T47D (cell line): ENCODE data around the gene CTNNAL1.
A peak's percentile ranks its signal among the peaks of the same experiment; 100 is the strongest.
"Not testable (repeated sequence)": the region's sequence is repeated elsewhere in the genome, so short reads cannot be mapped to it uniquely, and the experiment has no call there.

ENCODE experiments used
- DNase-seq, 2 experiments: peaks; one replicate each; pipeline versions ENCODE4 v3.0.0 to v3.0.0-alpha.2; 2011 to 2012; ENCODE audit warnings: low read depth in 1 of 2, low spot score in 1 of 2
- JUND ChIP-seq: IDR thresholded peaks from 2 replicates; pipeline ENCODE4 v1.6.1; 2012; ENCODE audit warnings: low read depth
- in situ Hi-C: cut with HindIII; loops from 2 replicates; pipeline ENCODE4 v1.10.0; 2016; ENCODE audit warnings: low sequenced_read_pairs, low pct_unique_long_range_greater_than_20kb

The CTNNAL1 gene

DNA sequence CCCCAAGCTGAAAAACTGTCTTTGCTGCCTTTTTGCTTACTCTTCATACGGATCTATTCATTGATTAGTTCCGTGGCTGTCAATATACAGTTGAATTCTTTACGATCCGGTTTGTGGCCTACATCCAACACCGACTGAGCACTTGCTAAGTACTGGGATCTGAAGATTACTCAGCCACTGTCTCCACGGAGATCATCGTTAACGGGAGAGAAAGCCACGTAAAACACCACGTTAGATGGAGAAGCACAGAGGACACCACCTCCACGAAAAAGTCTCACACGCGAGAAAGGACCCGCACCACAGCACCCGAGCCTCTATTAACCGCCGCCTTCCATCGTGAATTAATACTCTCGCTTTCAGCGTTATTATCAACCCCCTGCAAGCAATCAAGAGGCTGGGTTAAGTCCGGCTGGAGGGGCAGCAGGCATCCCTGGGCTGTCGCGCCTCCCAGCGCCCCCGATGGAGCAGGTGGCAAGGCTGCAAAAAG is 80.0 kb downstream of the CTNNAL1 start:
- no peak for TF ChIP-seq JUND
- DNase-seq, result peak; percentile 5 to 14
- in situ Hi-C loops, result no loop called here

DNA sequence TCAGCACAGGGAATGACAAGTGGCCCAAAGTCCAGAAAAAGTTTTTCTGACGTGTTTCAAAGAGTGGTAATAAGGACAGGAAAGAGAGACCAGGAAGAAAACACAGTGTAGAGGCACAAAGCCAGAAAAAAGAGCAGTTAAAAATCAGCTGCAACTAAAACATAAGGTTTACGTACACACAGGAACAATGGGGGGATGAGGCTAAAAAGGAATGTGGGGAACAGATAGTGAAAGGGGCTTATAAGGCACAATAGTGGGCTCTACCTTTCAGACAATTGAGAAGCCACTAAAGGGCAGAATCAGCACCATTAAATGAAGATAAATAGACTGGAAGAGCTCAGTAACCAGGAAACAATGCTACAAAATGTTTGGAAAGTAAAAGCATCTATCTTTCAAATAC is 84.9 kb downstream of the CTNNAL1 start:
- TF ChIP-seq JUND, result no peak
- no peak for DNase-seq
- in situ Hi-C loops, result no loop called here

DNA sequence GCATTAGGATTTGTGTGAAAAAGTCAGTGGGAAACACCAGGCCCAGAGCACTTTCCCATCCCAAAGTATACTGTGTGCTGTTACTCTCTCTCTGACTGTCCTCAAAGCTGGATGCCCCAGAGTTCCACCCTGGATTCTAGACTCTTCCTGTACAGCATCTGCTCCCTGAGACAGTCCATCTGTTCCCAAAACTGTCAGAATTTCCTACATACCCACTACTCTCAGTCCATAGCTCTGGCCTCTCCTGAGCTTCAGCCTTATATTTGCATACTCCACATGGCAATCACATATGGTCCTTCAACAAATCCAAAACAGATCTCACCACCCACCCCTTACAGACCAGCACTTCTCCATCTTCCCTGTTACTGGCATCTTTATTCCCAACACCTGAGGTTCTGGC is 88.8 kb downstream of the CTNNAL1 start:
- in situ Hi-C loops, result no loop called here
- no peak for DNase-seq
- no peak for TF ChIP-seq JUND

DNA sequence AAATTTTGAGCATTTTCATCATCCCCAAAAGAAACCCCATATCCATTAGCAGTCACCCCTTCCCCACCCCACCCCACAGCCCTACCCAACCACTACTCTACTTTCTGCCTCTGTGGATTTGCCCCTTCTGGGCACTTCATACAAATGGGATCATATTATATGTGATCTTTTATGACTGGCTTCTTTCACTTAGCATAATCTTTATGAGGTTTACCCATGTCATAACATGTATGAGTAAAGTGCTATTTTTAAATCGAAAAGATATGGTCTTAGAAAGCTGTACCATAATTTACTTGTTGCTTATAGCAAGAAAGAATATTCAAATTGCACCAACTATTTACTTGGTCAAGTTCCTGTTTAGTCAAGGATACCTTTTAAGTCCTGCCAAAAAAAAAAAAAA is 92.1 kb downstream of the CTNNAL1 start:
- in situ Hi-C loops, result no loop called here
- DNase-seq, result no peak
- TF ChIP-seq JUND, result no peak

DNA sequence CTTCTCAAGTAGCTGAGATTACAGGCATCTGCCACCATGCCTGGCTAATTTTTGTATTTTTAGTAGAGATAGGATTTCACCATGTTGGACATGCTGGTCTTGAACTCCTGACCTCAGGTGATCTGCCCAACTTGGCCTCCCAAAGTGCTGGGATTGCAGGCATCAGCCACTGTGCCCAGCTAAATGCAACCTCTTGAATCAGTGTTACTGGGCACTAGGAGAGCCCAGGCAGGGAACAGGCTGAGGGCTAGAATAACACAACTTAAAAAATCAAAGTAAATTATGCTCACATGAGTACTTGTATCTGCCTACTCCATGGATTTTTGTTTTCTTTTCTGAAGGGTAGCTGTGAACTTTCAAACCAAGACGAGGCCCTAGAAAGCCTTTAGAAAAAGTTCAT is 92.9 kb downstream of the CTNNAL1 start:
- in situ Hi-C loops, DNase-seq: not testable (repeated sequence)

DNA sequence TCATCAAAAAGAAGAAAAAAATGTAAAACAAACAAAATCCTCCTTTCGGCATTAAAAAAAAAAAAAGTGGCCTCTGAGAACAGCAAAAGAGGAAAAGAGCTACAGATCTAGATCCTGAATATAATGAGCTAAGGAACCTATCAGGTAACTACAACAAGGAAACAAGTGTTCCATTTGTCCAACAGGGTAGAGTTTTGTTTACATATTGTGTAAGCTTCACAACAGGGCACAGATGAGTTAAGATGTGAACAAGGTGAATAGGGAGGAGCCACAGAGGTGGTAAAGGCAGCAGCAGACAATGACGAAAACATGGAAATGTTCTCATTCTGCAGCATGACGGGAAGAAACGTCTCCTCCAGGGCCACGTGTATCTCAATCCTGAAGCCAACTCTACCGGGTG is 93.8 kb downstream of the CTNNAL1 start:
- TF ChIP-seq JUND, result no peak
- in situ Hi-C loops, result no loop called here
- DNase-seq, result peak in 1 of 2 experiments; percentile 4

DNA sequence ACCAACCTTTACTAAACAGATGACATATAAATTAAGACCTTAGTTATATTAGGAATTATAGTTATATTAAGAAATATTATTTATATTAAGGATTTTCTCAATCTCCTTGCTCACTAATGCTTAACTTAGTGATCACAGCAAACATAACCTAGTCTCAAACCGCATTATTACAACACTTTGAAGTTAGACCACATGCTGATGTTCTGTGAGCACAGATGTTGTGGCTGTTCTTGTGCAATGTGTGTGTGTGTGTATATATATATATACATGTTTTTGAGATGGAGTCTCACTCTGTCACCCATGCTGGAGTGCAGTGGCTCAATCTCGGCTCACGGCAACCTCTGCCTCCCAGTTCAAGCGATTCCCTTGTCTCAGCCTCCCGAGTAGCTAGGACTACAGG is 99.9 kb downstream of the CTNNAL1 start:
- DNase-seq, result no peak
- no peak for TF ChIP-seq JUND
- in situ Hi-C loops, result no loop called here

DNA sequence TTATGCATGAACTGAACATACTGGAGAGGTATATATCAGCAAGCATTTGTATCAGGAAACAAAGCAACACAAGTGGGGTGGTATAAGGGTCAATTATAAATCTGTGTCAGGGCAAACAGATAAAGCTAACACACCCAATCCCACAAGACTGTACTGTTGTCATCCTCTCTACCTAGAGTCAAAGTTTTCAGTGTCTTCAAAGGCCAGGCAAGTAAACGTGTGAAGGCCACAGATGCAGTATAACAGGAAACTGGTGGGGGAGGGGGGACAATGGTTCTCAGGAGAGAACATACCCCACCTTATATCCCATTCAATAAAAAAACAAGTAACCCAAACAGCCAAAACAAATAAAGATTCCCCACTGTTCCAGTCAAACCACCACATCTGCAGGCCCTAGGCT is 101.5 kb downstream of the CTNNAL1 start:
- DNase-seq, result no peak
- no peak for TF ChIP-seq JUND

DNA sequence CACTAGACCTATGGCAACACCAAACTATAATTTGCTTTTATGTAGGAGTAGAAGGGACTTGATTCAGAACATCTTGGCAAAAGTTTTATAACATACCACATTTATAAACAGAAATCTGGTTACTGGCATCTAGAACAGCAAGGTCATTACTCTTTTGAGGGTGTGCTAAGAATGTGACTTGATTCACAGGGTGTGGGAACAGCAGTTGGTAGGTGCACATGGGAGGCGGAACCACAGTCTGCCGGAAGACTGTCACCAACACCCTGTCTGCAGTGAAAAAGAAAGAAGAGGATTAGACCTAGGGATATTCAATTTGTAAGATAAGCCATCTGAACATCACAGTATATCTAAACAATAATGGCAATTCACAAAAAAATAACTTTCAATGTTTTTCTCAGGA is 102.4 kb downstream of the CTNNAL1 start:
- TF ChIP-seq JUND, result no peak

More for the DNA sequence above, 101.5 kb downstream of the CTNNAL1 start:
- in situ Hi-C loops, result no loop called here

DNA sequence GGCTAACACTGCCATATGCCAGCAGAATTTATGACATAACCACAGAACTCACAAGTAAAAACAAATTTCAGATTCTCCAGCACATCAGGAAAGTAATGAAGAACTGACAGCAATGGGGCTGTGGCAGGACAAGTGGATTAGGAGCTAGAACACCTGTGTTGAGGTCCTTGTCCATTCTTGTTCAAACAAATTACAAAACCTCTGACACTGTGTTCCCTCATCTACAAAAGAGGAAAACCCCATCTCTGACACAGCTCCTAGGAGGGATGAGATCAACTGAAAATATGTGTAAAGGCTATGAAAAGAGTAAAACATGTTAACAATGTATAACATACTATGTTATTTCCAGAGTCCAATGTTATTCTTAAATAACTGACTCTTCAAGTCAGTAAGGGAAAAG is 102.9 kb downstream of the CTNNAL1 start:
- no peak for TF ChIP-seq JUND
- no peak for DNase-seq
- in situ Hi-C loops, result no loop called here

More for the DNA sequence above, 102.4 kb downstream of the CTNNAL1 start:
- in situ Hi-C loops, result no loop called here
- DNase-seq, result no peak

DNA sequence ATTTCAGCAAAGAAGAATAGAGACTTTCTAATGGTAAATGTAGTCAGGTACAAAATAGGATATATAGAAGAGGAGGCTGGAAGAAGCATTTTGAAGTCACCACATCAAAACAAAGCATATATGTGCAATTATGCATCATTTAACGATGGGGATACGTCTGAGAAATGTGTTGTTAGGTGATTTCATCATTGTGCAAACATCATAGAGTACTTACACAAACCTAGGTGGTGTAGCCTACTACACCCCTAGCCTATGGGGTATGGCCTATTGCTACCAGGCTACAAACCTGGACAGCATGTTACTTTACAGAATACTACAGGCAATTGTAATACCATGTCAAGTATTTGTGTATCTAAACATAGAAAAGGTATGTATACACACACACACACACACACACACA is 107.8 kb downstream of the CTNNAL1 start:
- no peak for TF ChIP-seq JUND
- no peak for DNase-seq
- in situ Hi-C loops, result no loop called here

DNA sequence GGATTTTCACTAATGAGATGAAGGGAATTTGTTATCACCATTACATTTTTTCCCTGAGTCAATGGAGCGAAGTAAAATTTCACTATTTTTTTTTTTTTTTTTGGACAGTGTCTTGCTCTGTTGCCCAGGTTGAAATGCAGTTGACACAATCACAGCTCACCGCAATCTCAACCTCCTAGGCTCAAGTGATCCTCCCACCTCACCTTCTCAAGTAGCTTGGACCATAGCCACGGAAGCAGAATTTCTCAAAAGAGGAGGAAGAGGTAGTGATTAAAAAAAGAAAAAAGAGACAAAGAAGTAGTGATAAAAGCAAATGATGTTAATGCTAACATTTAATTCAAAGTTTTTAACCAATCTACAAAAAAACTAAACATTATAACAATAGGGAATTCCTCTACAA is 109.1 kb downstream of the CTNNAL1 start:
- in situ Hi-C loops, result no loop called here
- DNase-seq, result no peak
- no peak for TF ChIP-seq JUND

DNA sequence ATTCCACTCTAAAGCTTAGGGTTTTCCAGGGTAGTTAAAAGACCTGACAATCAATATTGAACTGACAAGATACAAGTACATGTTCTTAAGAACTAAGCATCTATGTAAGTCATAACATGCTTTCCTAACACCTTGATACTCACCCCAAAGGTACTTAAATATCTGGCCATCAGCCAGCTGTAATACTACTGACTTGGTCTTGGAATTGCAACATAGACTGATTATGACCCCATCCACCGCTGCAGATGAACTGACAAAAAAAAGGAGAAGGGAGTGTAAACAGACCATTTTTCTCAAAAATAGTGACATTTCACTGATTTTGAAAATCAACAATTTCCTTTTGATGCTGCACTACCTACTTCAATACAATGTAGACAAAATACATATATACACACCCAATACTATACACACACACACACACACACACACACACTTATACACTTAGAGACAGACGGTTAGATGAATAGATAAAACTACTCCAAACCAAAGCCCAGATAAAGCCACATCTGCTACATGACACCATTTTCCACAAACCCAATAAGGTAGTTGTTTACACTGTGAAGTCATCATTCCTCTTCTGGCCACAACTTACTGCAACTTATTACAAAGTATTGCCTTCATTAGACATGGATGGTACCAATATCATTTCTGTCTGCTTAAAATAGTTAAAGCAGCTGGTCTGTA is 109.7 kb downstream of the CTNNAL1 start:
- in situ Hi-C loops, result no loop called here
- DNase-seq, result no peak
- no peak for TF ChIP-seq JUND

DNA sequence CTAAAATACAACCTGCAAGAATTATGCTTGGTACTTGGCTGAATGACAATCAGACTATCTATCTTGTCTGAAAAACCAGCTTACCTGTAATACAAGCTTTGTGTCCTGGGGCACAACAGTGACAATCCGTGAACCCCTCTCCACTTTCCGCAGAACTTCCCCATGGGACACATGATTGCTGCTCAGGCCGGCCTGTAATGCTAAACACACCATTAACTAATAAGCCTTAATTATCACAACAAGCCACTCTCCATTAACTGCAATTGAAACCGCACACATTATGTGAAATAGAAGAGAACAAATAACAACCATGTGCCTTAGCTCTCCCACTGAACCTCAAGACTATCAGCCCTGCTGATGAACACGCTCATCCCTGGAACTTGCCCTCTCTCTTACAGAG is 113.1 kb downstream of the CTNNAL1 start:
- no peak for DNase-seq
- no peak for TF ChIP-seq JUND
- in situ Hi-C loops, result no loop called here

DNA sequence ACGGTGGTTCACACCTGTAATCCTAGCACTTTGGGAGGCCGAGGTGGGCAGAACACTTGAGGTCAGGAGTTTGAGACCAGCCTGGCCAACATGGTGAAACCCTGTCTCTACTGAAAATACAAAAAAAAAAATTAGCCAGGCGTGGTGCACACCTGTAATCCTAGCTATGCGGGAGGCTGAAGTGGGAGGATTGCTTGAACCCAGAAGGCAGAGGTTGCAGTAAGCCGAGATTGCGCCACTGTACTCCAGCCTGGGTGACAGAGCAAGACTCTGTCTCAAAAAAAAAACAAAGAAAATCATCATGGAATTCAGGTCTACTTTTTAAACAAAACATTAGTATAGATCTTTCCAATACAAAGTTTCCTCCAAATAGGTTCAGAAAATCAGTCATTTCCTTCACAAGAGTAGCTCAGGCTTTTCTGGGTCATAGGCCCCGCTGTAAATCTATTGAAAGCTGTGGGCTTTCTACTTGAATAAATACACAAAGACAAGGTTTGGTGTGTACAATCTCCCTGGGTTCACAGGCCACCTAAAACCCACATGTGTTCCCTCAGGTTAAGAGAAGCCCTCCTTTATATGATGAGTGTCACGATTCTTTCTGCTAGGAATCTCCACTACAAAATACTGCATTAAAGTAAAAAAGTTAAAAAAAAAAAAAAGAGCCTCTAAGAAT is 114.1 kb downstream of the CTNNAL1 start:
- DNase-seq, in situ Hi-C loops: not testable (repeated sequence)
